SH-SY5Y (cell line): ENCODE measurements around the gene ICAM4.

Source experiments
- GATA2 ChIP-seq: IDR thresholded peaks from 2 replicates; pipeline ENCODE4 v1.6.1; 2011; ENCODE audit warnings: mild to moderate bottlenecking, low read depth, low read length
- GATA3 ChIP-seq: IDR thresholded peaks from 2 replicates; pipeline ENCODE4 v1.6.1; 2011; ENCODE audit warnings: low read depth, mild to moderate bottlenecking, low read length, moderate library complexity

Gene ICAM4

GRCh38 chr19:10292789-10293636, 6.3 kb downstream of the ICAM4 start:
- TF ChIP-seq GATA3 (no peak), GATA2 (no peak)

GRCh38 chr19:10293637-10294367, 7.0 kb downstream of the ICAM4 start:
- no peak for TF ChIP-seq GATA3
- TF ChIP-seq GATA2 = no peak

DNA sequence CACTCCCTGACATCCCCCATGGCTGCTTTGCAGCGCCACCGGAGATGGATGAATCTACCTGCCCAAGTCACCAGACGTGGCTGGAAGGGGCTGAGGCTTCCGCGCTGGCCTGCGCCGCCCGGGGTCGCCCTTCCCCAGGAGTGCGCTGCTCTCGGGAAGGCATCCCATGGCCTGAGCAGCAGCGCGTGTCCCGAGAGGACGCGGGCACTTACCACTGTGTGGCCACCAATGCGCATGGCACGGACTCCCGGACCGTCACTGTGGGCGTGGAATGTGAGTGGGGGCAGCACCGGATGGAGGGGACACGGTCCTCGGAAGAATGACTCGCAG, 7.6 kb downstream of the ICAM4 start:
- TF ChIP-seq GATA3 = no peak
- TF ChIP-seq GATA2 = no peak

- no peak for TF ChIP-seq GATA2
- no peak for TF ChIP-seq GATA3
Measured at GRCh38 chr19:10295305-10295846, 8.6 kb downstream of the ICAM4 start.

DNA sequence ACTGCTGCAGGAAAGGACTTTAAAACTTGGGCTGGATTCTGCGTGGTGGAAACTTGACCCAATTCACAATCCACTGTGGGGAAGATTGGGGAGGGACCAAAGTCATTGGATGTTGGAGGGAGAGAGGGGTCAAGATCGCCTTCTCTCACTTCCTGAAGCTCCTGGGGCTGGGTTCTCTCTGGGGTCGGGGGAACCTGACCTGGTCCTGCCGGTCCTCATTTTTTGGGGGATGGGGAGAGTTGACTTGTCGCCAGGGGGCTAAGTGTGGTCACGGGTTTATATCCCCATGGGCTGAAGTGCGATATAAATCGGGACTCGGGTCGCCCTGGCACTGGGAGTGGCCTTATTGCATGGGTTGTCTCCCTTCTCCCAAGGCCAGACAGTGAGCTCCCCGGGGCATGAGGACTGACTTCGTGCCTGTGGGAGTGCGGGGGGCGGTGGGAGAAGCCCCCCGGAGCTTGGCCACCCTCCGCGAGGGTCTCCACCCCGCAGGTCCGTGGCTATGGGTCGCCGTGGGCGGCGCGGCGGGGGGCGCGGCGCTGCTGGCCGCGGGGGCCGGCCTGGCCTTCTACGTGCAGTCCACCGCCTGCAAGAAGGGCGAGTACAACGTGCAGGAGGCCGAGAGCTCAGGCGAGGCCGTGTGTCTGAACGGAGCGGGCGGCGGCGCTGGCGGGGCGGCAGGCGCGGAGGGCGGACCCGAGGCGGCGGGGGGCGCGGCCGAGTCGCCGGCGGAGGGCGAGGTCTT, 9.3 kb downstream of the ICAM4 start:
- TF ChIP-seq GATA3 (no peak), GATA2 (no peak)

DNA sequence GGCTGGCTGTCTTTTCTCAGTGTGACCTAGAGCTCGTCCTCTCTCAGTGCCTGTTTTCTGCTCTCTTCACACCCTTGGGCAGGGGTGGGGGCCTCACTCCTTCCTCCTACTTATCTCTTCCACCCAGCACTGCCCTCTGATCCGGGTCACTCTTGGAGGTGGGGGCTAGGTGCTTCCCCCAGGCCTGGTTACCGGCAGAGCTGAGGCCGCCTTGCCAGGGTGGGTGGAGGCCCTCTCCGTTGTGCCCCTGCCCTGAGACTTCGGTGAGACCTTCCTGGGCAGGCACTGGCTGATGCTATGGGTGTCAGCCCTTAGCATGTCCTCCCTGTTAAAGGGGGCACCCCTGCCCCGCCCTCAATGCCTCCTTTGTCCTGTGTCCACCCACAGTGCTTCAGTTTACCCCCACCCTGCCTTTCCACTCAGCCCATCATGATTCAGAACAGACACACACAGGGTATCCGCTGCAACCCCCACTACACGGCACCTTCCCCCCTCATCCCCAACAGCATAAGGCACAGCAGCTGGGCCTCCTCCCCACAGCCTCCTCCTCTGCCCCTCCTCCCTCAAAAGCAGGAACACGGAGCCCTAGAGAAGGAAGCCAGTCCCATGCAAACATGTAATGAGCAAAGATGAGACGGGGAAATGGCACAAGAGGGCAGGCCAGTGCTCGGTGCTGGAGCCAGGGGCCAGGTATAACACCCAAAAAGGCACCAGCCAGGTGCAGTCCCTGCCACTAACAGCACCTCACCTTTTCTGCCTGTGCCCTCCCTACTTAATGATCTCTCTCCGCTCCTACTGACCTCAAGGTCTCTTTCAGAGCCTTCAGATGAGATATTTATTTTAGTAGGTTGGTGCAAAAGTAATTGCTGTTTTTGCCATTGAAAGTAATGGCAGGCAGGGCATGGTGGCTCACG, 13.0 kb downstream of the ICAM4 start:
- TF ChIP-seq GATA3 (no peak), GATA2 (no peak)

DNA sequence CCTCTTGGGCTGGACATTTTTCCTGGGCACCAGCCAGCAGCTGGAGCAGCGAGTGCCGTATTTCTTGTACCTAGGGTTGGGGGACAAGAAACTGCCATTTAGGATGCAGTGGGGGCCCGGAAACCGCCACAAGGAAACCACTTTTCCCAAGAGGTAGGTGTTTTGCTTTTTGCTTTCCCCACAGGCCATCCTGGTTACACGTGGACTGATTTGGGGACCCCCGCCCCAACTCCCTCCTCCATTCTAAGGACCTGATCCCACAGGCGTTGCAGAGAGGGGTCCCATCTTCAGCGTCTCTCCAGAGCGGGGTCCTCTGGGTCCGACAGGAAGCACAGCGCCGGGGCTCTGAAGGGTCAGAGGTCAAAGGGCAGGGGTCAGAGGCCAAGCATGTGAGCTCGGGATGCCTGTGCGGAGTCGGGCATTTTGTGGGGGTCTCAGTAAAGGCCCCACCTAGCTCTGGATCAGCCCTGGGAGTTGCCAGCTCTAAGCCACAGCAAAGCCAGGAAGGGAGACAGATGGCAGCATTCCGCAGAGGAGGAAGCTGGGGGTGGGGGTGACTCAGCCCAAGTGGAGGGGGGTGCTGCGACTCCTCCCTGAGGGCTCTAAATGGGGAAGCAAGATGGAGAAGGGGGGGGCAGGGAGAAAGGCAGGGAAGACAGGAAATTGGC, 18.5 kb downstream of the ICAM4 start:
- TF ChIP-seq GATA3 (no peak), GATA2 (no peak)

GRCh38 chr19:10306327-10306726, 19.6 kb downstream of the ICAM4 start:
- TF ChIP-seq GATA2 (no peak), GATA3 (no peak)

DNA sequence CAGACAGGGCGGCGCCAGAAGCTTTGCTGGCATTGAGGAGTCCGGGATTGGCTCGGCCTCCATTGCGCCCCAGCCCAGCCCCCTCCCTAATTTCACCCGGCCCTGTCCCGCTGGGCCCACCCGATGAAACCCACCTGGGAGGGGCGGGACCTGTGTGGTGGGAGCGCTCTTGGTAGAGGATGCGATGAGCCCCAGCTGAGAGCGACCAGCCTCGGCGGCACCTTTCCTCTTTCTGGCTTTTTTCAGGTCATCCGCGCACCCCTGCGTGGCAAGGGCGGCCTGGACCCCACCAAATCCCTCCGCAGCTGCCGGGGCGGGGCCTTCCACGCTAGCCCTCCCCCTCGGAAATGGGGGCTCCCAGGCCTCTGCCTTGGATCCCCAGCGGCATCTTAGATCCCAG, 22.7 kb downstream of the ICAM4 start, which contains the start of gene ZGLP1:
ZGLP1 (minus strand) TSS at position 393 of the 400 bp plus-strand sequence.
- TF ChIP-seq GATA3 (no peak), GATA2 (no peak)

DNA sequence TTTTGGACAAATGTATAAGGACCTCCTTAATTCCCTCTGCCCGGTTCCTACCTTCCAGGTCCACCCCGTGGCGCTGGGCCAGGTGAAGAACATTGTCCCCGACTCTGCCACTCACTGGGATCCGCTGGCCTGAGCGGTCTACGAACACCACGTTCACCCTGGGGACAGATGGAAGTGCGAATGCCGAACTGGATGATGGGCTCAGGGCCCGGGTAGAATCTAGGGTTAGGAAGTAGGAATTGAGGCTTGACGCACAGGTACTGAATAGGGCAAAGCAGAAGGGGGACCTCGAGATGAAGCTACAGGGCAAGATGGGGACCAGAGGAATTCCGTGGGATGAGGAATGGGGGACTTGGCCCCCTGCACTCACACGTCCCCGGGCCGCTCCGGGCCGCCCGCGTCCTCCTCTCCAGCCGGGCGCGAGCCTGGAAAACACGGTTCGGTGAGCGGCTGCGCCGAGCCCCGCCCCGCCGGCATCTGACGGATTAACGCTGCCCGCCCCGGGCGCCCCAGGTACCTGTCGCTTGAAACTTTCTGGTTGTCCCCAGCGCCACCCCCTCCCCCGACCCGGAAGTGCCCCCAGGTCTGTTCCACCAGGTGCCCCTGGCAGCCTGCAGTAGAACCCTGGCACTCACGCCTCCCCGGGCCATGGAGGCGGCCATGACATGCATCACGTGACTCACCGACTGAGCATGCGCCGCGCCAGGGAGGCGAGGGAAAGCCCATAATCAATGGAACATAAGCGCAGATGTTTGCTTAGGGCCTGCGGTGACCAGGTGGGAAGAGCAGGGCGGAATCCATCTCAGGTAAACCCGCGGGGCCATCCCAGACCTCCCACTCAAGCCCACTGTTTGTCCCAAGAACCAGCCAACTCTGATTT, 28.8 kb downstream of the ICAM4 start, which contains the start of gene FDX2:
FDX2 (minus strand) TSS at position 681 of the 880 bp plus-strand sequence; CDS start at position 662, 19 bp downstream.
- no peak for TF ChIP-seq GATA3
- no peak for TF ChIP-seq GATA2

- no peak for TF ChIP-seq GATA3
- TF ChIP-seq GATA2 = peak; percentile 25; the same call in 1 of the 2 replicates
Measured at GRCh38 chr19:10316229-10317044, 29.7 kb downstream of the ICAM4 start.
